Right ventricle myocardium superior (tissue), 1 donor: Measurements from ENCODE around the gene DGUOK. TPM values are rescaled to one million over a fixed set of nuclear protein-coding genes. Genes with fewer than 3 reads are reported as not detected.
A peak's percentile ranks its signal among the peaks of the same experiment; 100 is the strongest.
"Not testable (repeated sequence)": the region's sequence is repeated elsewhere in the genome, so short reads cannot be mapped to it uniquely, and the experiment has no call there.

Experiments
- ATAC-seq: fragments of 200-7000 bp; cut with Tn5 transposase; one replicate; pipeline ENCODE4 v1.9.1; 2020; ENCODE audit warnings: mild to moderate bottlenecking; ENCODE audit not compliant: poor library complexity
- DNase-seq: peaks from one replicate; pipeline ENCODE4 v3.0.0-alpha.2; 2020
- intact Hi-C: fragments of 100-400 bp; cut with DNase I; formaldehyde crosslinking; loops from one replicate; pipeline ENCODE4 v1.11.2; 2022
- total RNA-seq: library from RNA; stranded (reverse); fragmentation: NEBNext Ultra II Directional; extraction: Animal tissue kit (Norgen Biotek cat#: 25700); gene quantifications from one replicate; pipeline ENCODE4 v1.2.1, GENCODE V29; 2021
- donor health status: DM: no; HTN: yes; CAD: no; lungs with severe emphysema.

The DGUOK gene
- total RNA-seq, 1 donor from 2014 or later: 17.7 TPM

- intact Hi-C loops: no loop called here
- no peak for ATAC-seq
- DNase-seq: no peak
These were observed 29.5 kb upstream of the DGUOK start for GRCh38 chr2:73897240-73897583.

- DNase-seq: no peak
- ATAC-seq: no peak
- intact Hi-C loops: no loop called here
These were observed 28.7 kb upstream of the DGUOK start for GRCh38 chr2:73897934-73898333.

- intact Hi-C loops: no loop called here
- DNase-seq (no peak), ATAC-seq (no peak)
These were observed 26.8 kb upstream of the DGUOK start for GRCh38 chr2:73899801-73900336.

- ATAC-seq (no peak), DNase-seq (no peak)
- intact Hi-C loops: no loop called here
These were observed 25.5 kb upstream of the DGUOK start for GRCh38 chr2:73901143-73901542.

- DNase-seq (no peak), ATAC-seq (no peak)
- intact Hi-C loops: no loop called here
These were observed 24.4 kb upstream of the DGUOK start for GRCh38 chr2:73902284-73902683.

GRCh38 chr2:73903313-73903712, 23.4 kb upstream of the DGUOK start:
- no peak for DNase-seq
- ATAC-seq: no peak
- intact Hi-C loops: no loop called here

GRCh38 chr2:73903949-73904613, 22.6 kb upstream of the DGUOK start:
- DNase-seq, intact Hi-C loops, ATAC-seq: not testable (repeated sequence)

GRCh38 chr2:73904952-73905351, 21.7 kb upstream of the DGUOK start:
- DNase-seq (no peak), ATAC-seq (no peak)
- intact Hi-C loops: no loop called here

- DNase-seq (no peak), ATAC-seq (no peak)
- intact Hi-C loops: no loop called here
These were observed 19.7 kb upstream of the DGUOK start for GRCh38 chr2:73906847-73907505.

GRCh38 chr2:73907840-73908452, 18.7 kb upstream of the DGUOK start:
- no peak for DNase-seq
- intact Hi-C loops: no loop called here

GRCh38 chr2:73908689-73909652, 17.7 kb upstream of the DGUOK start:
- no peak for ATAC-seq
- intact Hi-C loops: no loop called here
- DNase-seq: no peak

More at GRCh38 chr2:73907840-73908452, 18.7 kb upstream of the DGUOK start:
- ATAC-seq: peak; percentile 48

- intact Hi-C loops: no loop called here
- DNase-seq: no peak
- ATAC-seq: no peak
These were observed 15.7 kb upstream of the DGUOK start for GRCh38 chr2:73910873-73911547.

- intact Hi-C loops: no loop called here
- no peak for DNase-seq
- ATAC-seq: no peak
These were observed 15.0 kb upstream of the DGUOK start for GRCh38 chr2:73911548-73912208.

GRCh38 chr2:73913414-73914054, 13.1 kb upstream of the DGUOK start:
- ATAC-seq (no peak), DNase-seq (no peak)
- intact Hi-C loops: no loop called here

GRCh38 chr2:73914667-73915066, 12.0 kb upstream of the DGUOK start:
- no peak for DNase-seq
- ATAC-seq: no peak
- intact Hi-C loops: no loop called here

GRCh38 chr2:73915437-73915993, 11.2 kb upstream of the DGUOK start:
- DNase-seq: no peak
- ATAC-seq: no peak
- intact Hi-C loops: no loop called here

- no peak for DNase-seq
- intact Hi-C loops: no loop called here
- ATAC-seq: no peak
These were observed 10.0 kb upstream of the DGUOK start for GRCh38 chr2:73916666-73917065.
